ENCODE data around the gene CIAO2B.

- TF ChIP-seq POLR2AphosphoS5 (IDR thresholded peaks at IDR 0.05; ENCODE audit: low read depth, low read length), result no peak
- no peak for TF ChIP-seq POLR2A (IDR thresholded peaks at IDR 0.05; ENCODE audit: low read depth, low read length)
- no peak for TF ChIP-seq TAF1 (IDR thresholded peaks at IDR 0.05; ENCODE audit: low read depth, low read length)
- TF ChIP-seq POU2F2 (IDR thresholded peaks at IDR 0.05; ENCODE audit: low read depth, low read length), result no peak
These were observed 29.2 kb downstream of the CIAO2B start for GRCh38 chr16:66904846-66905632.
